WERI-Rb-1 (cell line): ENCODE measurements around the gene PREX1.

ENCODE experiments used
- DNase-seq: peaks from one replicate; pipeline ENCODE4 v3.0.0-alpha.2; 2020
- H3K27ac ChIP-seq: fragments of 250-450 bp; sonication (Bioruptor Pico); 2 replicates; pipeline ENCODE4 v1.5.1; 2020; ENCODE audit warnings: mild to moderate bottlenecking, moderate library complexity
- H3K27me3 ChIP-seq: fragments of 250-450 bp; sonication (Bioruptor Pico); 2 replicates; pipeline ENCODE4 v1.5.1; 2021; ENCODE audit warnings: mild to moderate bottlenecking, low read depth, moderate library complexity; ENCODE audit not compliant: insufficient read depth, severe bottlenecking
- H3K36me3 ChIP-seq: fragments of 250-450 bp; sonication (Bioruptor Pico); 2 replicates; pipeline ENCODE4 v1.5.1; 2020; ENCODE audit warnings: mild to moderate bottlenecking, moderate library complexity
- H3K4me3 ChIP-seq: 2 replicates; pipeline ENCODE4 v1.5.1; 2011; ENCODE audit warnings: low read depth, mild to moderate bottlenecking, control low read depth, low read length
- H3K9me3 ChIP-seq: fragments of 250-450 bp; sonication (Bioruptor Pico); 2 replicates; pipeline ENCODE4 v1.5.1; 2021; ENCODE audit warnings: mild to moderate bottlenecking, moderate library complexity; ENCODE audit not compliant: severe bottlenecking
- CTCF ChIP-seq: IDR thresholded peaks from 2 replicates; pipeline ENCODE4 v1.5.1; 2011; ENCODE audit warnings: low read depth, mild to moderate bottlenecking, control low read depth, inconsistent platforms, low read length

Gene PREX1

GRCh38 chr20:48711044-48711428, 116.8 kb downstream of the PREX1 start:
- H3K9me3 ChIP-seq: no peaks in the 10 kb centered on the region
- H3K4me3 ChIP-seq: no peak overlapping the region
- H3K36me3 ChIP-seq: peaks cover 14% of the 10 kb centered on the region
- no peak for TF ChIP-seq CTCF
- no peaks in the 10 kb centered on the region for H3K27me3 ChIP-seq
- no peak overlapping the region for H3K27ac ChIP-seq
- DNase-seq: no peak

- peaks cover 15% of the 10 kb centered on the region for H3K36me3 ChIP-seq
- no peak overlapping the region for H3K27ac ChIP-seq
- H3K4me3 ChIP-seq: no peak overlapping the region
- DNase-seq: no peak
- TF ChIP-seq CTCF: no peak
- no peaks in the 10 kb centered on the region for H3K9me3 ChIP-seq
- no peaks in the 10 kb centered on the region for H3K27me3 ChIP-seq
Measured at GRCh38 chr20:48710341-48711043, 117.3 kb downstream of the PREX1 start.

- no peak overlapping the region for H3K27ac ChIP-seq
- no peaks in the 10 kb centered on the region for H3K9me3 ChIP-seq
- H3K4me3 ChIP-seq: no peak overlapping the region
- no peak for DNase-seq
- H3K27me3 ChIP-seq: no peaks in the 10 kb centered on the region
- H3K36me3 ChIP-seq: peaks cover 20% of the 10 kb centered on the region
- TF ChIP-seq CTCF: no peak
Measured at GRCh38 chr20:48709744-48710143, 118.1 kb downstream of the PREX1 start.

GRCh38 chr20:48709058-48709691, 118.6 kb downstream of the PREX1 start:
- Histone ChIP-seq H3K4me3 (no peak overlapping the region), H3K36me3 (peaks cover 18% of the 10 kb centered on the region), H3K27ac (no peak overlapping the region), H3K9me3 (no peaks in the 10 kb centered on the region), H3K27me3 (no peaks in the 10 kb centered on the region)
- TF ChIP-seq CTCF: no peak
- DNase-seq: no peak

GRCh38 chr20:48708630-48709029, 119.2 kb downstream of the PREX1 start:
- Histone ChIP-seq H3K27ac (no peak overlapping the region), H3K9me3 (no peaks in the 10 kb centered on the region), H3K27me3 (no peaks in the 10 kb centered on the region), H3K36me3 (peaks cover 18% of the 10 kb centered on the region), H3K4me3 (no peak overlapping the region)
- DNase-seq: no peak
- TF ChIP-seq CTCF: no peak
